Measurements from ENCODE around the gene PARD3.

The PARD3 gene

DNA sequence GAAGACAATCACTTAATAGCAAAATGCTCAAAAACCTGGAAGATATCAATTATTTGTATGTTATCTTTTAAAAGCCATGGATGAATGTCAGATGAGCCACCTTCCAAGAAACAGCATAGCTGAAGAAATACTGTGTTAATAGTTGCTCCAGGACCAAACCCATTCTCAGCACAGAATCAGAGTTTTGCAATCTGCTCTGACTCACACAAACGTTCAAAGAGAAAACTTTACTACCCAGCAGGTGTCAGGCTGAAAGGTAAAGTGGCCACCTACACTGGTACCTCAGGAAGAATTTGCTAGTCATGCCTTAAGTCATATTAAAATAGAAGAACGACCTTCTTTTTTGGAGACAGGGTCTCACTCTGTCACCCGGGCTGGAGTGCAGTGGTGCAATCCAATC, 526.5 kb downstream of the PARD3 start:
- H3K9ac ChIP-seq = no peak overlapping the region
- H4K20me1 ChIP-seq (ENCODE audit: insufficient read depth) = no peaks in the 10 kb centered on the region
- no peak overlapping the region for H3K4me3 ChIP-seq (IDR thresholded peaks at IDR 0.05; ENCODE audit: insufficient read depth, low read depth, low read length)
- H3K27ac ChIP-seq = no peak overlapping the region
- no peak overlapping the region for H3K4me2 ChIP-seq
- no peaks in the 10 kb centered on the region for H3K79me2 ChIP-seq (ENCODE audit: insufficient read depth, low read depth)
- H2AFZ ChIP-seq (ENCODE audit: low read depth) = no peak overlapping the region
- no peaks in the 10 kb centered on the region for H3K4me1 ChIP-seq (ENCODE audit: low read depth, poor library complexity, severe bottlenecking)
- no peaks in the 10 kb centered on the region for H3K36me3 ChIP-seq (ENCODE audit: insufficient read depth)
- TF ChIP-seq, protein P1, sequence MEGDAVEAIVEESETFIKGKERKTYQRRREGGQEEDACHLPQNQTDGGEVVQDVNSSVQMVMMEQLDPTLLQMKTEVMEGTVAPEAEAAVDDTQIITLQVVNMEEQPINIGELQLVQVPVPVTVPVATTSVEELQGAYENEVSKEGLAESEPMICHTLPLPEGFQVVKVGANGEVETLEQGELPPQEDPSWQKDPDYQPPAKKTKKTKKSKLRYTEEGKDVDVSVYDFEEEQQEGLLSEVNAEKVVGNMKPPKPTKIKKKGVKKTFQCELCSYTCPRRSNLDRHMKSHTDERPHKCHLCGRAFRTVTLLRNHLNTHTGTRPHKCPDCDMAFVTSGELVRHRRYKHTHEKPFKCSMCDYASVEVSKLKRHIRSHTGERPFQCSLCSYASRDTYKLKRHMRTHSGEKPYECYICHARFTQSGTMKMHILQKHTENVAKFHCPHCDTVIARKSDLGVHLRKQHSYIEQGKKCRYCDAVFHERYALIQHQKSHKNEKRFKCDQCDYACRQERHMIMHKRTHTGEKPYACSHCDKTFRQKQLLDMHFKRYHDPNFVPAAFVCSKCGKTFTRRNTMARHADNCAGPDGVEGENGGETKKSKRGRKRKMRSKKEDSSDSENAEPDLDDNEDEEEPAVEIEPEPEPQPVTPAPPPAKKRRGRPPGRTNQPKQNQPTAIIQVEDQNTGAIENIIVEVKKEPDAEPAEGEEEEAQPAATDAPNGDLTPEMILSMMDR (conservative IDR thresholded peaks at IDR 0.05; ENCODE audit: low read depth, low read length) = no peak
- no peaks in the 10 kb centered on the region for H3K27me3 ChIP-seq (ENCODE audit: insufficient read depth, low read depth)

DNA sequence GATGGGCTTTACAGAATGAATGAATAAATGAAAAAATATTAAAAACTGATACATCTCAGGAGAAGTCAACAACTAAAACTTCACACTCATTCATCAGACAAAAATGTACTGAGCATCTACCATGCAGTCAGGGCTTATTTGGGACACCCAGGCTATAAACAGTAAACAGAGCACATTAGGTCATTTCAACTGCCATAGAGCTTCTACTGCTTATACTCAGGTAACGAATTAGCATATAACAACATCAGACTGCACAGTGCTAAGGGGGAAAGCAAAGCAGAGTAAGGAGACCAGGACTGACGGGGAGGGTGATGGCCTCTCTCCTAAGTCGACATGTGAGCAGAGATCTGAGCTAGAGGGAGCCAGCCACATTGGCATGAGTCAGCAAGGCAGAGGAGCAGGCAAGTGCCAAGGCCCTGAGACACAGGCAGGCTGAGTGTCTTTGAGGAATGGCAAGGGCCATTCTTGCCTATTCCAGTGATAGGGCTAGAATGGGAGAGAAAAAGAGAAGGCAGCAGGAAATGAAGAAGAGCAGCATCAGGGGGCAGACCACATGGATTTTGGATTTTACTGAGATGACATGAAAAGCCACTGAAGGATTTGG, 528.9 kb downstream of the PARD3 start:
- no peak overlapping the region for H3K27ac ChIP-seq
- no peaks in the 10 kb centered on the region for H4K20me1 ChIP-seq (ENCODE audit: insufficient read depth)
- no peak overlapping the region for H3K4me3 ChIP-seq (IDR thresholded peaks at IDR 0.05; ENCODE audit: insufficient read depth, low read depth, low read length)
- peaks cover 11% of the 10 kb centered on the region for H3K4me1 ChIP-seq (ENCODE audit: low read depth, poor library complexity, severe bottlenecking)
- no peak overlapping the region for H3K9ac ChIP-seq
- H3K79me2 ChIP-seq (ENCODE audit: insufficient read depth, low read depth) = no peaks in the 10 kb centered on the region
- H2AFZ ChIP-seq (ENCODE audit: low read depth) = no peak overlapping the region
- no peaks in the 10 kb centered on the region for H3K27me3 ChIP-seq (ENCODE audit: insufficient read depth, low read depth)
- H3K4me2 ChIP-seq = no peak overlapping the region
- no peaks in the 10 kb centered on the region for H3K36me3 ChIP-seq (ENCODE audit: insufficient read depth)
- TF ChIP-seq, protein P1 (conservative IDR thresholded peaks at IDR 0.05; ENCODE audit: low read depth, low read length) = no peak

DNA sequence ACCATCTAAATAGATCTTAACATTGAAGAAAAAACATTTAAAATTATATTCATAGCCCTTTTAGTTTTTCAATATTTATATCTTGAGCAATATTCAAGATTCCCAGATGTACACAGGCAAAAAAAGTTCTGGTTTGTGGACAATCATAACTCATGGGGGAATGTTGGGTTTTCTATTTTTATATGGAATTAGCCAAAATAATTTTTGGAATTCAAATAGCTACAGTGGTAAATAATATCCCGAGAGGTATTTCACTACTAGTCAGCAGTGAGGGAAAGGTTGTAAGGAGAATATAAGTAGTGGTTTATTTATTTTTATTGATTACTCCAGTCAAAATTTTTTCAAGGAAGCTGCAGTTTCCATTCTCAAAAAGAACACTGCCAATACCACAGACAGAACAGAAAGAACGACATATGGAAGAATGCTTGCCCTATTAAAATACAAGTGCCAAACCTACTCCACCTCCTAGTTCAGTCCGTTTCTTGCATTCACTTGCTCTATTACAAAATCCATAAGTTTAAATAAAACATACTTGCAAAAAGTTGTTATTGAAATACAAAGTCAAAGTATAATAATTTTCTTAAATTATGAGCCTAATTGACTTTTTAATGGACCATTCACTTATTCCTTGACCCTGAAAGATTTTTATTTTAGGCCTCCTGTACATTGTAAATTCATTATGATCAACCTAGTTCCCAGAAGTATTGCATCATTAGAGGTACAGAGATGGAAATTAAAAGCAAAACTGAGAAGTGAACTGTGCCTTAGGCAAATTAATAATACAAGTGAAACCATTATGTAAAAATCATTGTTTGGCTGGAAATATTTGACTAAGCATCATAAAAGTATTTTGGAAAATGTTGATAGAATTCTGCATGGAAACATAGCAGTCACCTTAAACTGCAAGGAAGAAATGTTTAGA, 533.2 kb downstream of the PARD3 start:
- Histone ChIP-seq H3K36me3 (ENCODE audit: insufficient read depth) (no peaks in the 10 kb centered on the region), H3K4me1 (ENCODE audit: low read depth, poor library complexity, severe bottlenecking) (peaks cover 11% of the 10 kb centered on the region), H3K79me2 (ENCODE audit: insufficient read depth, low read depth) (no peaks in the 10 kb centered on the region), H3K9ac (no peak overlapping the region), H3K27me3 (ENCODE audit: insufficient read depth, low read depth) (no peaks in the 10 kb centered on the region), H3K27ac (no peak overlapping the region), H2AFZ (ENCODE audit: low read depth) (no peak overlapping the region), H4K20me1 (ENCODE audit: insufficient read depth) (no peaks in the 10 kb centered on the region), H3K4me2 (peak overlapping the region; percentile 10; the same call in 1 of the 2 replicates), H3K4me3 (IDR thresholded peaks at IDR 0.05; ENCODE audit: insufficient read depth, low read depth, low read length) (no peak overlapping the region)
- TF ChIP-seq, protein P1 (conservative IDR thresholded peaks at IDR 0.05; ENCODE audit: low read depth, low read length) = no peak

DNA sequence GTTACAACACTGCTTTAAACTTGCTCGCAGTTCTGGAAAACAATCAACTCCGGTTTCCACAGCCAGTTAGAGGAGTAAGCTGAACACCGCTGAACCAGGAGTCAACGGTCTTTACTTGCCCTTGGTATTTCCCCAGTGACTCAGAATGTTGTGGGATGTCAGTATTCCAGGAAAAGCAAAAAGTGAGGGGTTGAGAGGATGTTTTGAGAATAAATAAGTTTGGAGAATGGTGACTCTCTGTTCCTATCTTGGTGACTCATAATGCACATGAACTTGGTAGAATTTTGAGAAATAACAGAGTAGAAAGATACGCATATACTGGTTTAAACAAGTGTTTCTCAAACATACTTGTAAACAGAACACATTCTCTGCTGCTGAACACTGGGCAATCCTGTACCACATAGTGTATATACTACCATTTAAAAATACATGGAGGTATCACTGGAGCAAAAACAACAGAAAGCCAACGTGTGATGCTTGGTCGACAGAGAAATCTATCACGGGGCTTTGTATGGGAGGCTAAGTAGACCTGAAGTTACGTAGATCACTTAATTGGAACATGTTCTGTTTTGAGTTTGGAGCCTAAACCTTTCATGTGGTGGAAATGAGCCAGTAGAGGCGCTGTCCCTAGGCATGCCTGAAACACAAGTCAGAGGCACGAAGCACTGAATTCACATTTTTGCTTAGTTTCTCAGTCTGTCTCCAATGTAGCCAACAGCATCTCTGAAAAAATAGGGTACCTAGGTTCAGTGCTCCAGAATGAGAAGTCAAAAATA, 534.3 kb downstream of the PARD3 start:
- TF ChIP-seq, protein P1 (conservative IDR thresholded peaks at IDR 0.05; ENCODE audit: low read depth, low read length) = no peak
- no peak overlapping the region for H3K4me3 ChIP-seq (IDR thresholded peaks at IDR 0.05; ENCODE audit: insufficient read depth, low read depth, low read length)
- no peak overlapping the region for H3K9ac ChIP-seq
- H3K27me3 ChIP-seq (ENCODE audit: insufficient read depth, low read depth) = no peaks in the 10 kb centered on the region
- H3K27ac ChIP-seq = no peak overlapping the region
- no peaks in the 10 kb centered on the region for H3K79me2 ChIP-seq (ENCODE audit: insufficient read depth, low read depth)
- H3K4me1 ChIP-seq (ENCODE audit: low read depth, poor library complexity, severe bottlenecking) = peaks cover 11% of the 10 kb centered on the region
- no peak overlapping the region for H3K4me2 ChIP-seq
- H4K20me1 ChIP-seq (ENCODE audit: insufficient read depth) = no peaks in the 10 kb centered on the region
- no peak overlapping the region for H2AFZ ChIP-seq (ENCODE audit: low read depth)
- H3K36me3 ChIP-seq (ENCODE audit: insufficient read depth) = no peaks in the 10 kb centered on the region

Measured in KMS-11 (cell line).